Effector memory CD4-positive, alpha-beta T cell (primary cell): ENCODE data around the gene ZNF25.
"Not testable (repeated sequence)": the region's sequence is repeated elsewhere in the genome, so short reads cannot be mapped to it uniquely, and the experiment has no call there.

Experiments used
- DNase-seq, 3 donors: peaks; one replicate each; pipeline ENCODE4 v3.0.0-alpha.2; 2020
- H3K27ac ChIP-seq: 2 replicates; pipeline ENCODE4 v1.7.0; 2013; ENCODE audit warnings: mild to moderate bottlenecking, low read length, moderate library complexity; ENCODE audit not compliant: insufficient read depth, poor library complexity, severe bottlenecking
- H3K27me3 ChIP-seq: replicated peaks from 2 replicates; pipeline ENCODE4 v1.7.0; 2013; ENCODE audit warnings: mild to moderate bottlenecking, low read length; ENCODE audit not compliant: insufficient read depth, control insufficient read depth, poor library complexity, severe bottlenecking
- H3K36me3 ChIP-seq: 2 replicates; pipeline ENCODE4 v1.7.0; 2013; ENCODE audit warnings: mild to moderate bottlenecking, low read length, moderate library complexity; ENCODE audit not compliant: control insufficient read depth, insufficient read depth
- H3K4me1 ChIP-seq: 2 replicates; pipeline ENCODE4 v1.7.0; 2013; ENCODE audit warnings: low read length, mild to moderate bottlenecking; ENCODE audit not compliant: control insufficient read depth, insufficient read depth, poor library complexity, severe bottlenecking
- H3K4me3 ChIP-seq: 2 replicates; pipeline ENCODE4 v1.7.0; 2013; ENCODE audit warnings: low read length, low read depth, mild to moderate bottlenecking; ENCODE audit not compliant: insufficient read depth, poor library complexity, severe bottlenecking
- H3K9me3 ChIP-seq: 2 replicates; pipeline ENCODE4 v1.7.0; 2013; ENCODE audit warnings: mild to moderate bottlenecking, low read length, moderate library complexity; ENCODE audit not compliant: control insufficient read depth
- total RNA-seq, 3 donors: gene quantifications; one replicate each; lab custom pipeline; 2026; lab: John Stamatoyannopoulos, UW

The ZNF25 gene
- total RNA-seq, result 17.8 to 27.3 (median 23.2) reads per million in 3 donors

- Histone ChIP-seq H3K36me3 (no peaks in the 10 kb centered on the region), H3K4me3 (peak within 1 kb of the TSS; percentile 66), H3K27ac (peak within 1 kb of the TSS; percentile 87), H3K27me3 (no peaks in the 10 kb centered on the region), H3K9me3 (no peaks in the 10 kb centered on the region), H3K4me1 (no peaks in the 10 kb centered on the region)
- DNase-seq, result peak; percentile 96 to 97 (median 96)
Measured at GRCh38 chr10:37976091-37976879, at the start of gene ZNF25. Gene ZNF25 (minus strand): TSS chr10:37976647. CDS start chr10:37971722, 4,925 bp downstream.

DNA sequence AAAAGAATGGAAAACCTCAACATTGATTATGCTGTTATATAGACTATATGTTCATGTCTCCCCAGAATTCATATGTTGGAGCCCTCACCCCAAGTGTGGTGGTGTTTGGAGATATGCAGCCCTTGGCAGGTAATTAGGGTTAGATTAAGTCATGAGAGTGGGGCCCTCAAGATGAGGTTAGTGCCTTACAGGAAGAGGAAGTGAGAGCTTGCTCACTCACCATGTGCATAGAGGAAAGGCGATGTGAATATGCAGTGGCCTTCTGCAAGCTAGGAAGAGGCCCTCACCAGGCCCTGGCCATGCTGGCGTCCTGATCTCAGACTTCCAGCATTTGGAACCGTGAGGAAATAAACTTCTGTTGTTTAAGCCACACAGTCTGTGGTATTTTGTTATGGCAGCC, 48.8 kb upstream of the ZNF25 start:
- Histone ChIP-seq H3K27me3 (no peaks in the 10 kb centered on the region), H3K4me1 (no peaks in the 10 kb centered on the region), H3K27ac (no peak overlapping the region), H3K4me3 (no peak overlapping the region), H3K9me3 (no peaks in the 10 kb centered on the region), H3K36me3 (peaks cover 63% of the 10 kb centered on the region)
- DNase-seq, result no peak

DNA sequence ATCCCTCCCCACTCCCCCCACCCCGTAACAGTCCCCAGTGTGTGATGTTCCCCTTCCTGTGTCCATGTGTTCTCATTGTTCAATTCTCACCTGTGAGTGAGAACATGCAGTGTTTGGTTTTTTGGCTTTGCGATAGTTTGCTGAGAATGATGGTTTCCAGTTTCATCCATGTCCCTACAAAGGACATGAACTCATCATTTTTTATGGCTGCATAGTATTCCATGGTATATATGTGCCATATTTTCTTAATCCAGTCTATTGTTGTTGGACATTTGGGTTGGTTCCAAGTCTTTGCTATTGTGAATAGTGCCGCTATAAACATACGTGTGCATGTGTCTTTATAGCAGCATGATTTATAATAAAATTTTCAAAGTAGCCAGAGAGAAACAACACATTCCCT, 42.7 kb upstream of the ZNF25 start:
- not testable (repeated sequence) for H3K9me3 ChIP-seq, H3K27ac ChIP-seq, H3K27me3 ChIP-seq, H3K4me1 ChIP-seq, H3K4me3 ChIP-seq, DNase-seq
- H3K36me3 ChIP-seq, result peaks cover 73% of the 10 kb centered on the region

GRCh38 chr10:38016354-38016753, 39.9 kb upstream of the ZNF25 start:
- Histone ChIP-seq H3K4me1 (peaks cover 3% of the 10 kb centered on the region), H3K4me3 (no peak overlapping the region), H3K36me3 (peaks cover 58% of the 10 kb centered on the region), H3K9me3 (no peaks in the 10 kb centered on the region), H3K27ac (no peak overlapping the region), H3K27me3 (no peaks in the 10 kb centered on the region)
- no peak for DNase-seq

DNA sequence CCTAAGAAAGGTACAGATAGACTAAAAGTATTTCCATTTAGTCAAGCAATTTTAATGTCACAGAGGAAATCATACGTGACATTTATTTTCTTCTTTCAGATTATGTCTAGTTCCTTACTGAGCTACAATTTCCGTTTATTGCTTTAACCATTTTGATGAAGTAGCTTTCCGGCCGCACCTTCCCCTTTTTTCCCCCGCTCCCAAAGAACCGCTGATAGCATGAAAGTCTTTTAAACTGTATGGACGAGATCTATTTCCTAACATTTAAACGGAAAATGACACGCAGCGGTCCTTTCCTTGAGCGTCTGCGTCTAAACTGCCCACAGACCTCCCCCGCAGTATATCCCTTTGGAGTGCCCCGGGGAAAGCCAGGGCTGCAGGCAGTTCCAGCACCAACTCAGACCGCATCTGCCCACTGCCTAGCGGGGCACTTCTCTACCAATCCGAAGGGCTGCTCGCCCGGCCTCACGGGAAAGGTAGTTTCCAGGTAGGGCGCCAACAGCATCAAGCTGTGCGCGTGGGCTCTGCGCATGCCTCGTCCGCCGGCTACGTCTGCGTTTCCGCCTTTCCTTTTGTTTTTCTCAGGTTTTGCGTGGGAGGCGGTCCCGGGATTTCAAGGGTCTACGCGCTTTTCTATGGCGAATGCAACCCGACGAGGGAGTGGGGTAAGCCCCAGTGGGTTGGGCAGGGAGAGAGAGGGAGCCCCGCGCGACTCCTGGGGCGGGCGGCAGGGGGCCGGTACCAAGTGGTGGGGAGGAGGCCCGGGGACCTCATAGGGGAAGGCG, 33.9 kb upstream of the ZNF25 start, which contains the start of gene ZNF33A:
Gene ZNF33A (plus strand): TSS at position 557 of the 785 bp plus-strand sequence. CDS start 1,667 bp downstream, outside the sequence.
- H3K4me3 ChIP-seq, result peak within 1 kb of the TSS; percentile 61
- DNase-seq, result peak; percentile 87 to 92 (median 88)
- peaks cover 3% of the 10 kb centered on the region for H3K4me1 ChIP-seq
- H3K9me3 ChIP-seq, result no peaks in the 10 kb centered on the region
- no peaks in the 10 kb centered on the region for H3K27me3 ChIP-seq
- H3K27ac ChIP-seq, result peak within 1 kb of the TSS; percentile 97
- peaks cover 9% of the 10 kb centered on the region for H3K36me3 ChIP-seq

GRCh38 chr10:38007991-38008390, 31.5 kb upstream of the ZNF25 start:
- Histone ChIP-seq H3K36me3 (no peaks in the 10 kb centered on the region), H3K4me1 (no peaks in the 10 kb centered on the region), H3K27me3 (no peaks in the 10 kb centered on the region), H3K4me3 (no peak overlapping the region), H3K27ac (no peak overlapping the region), H3K9me3 (no peaks in the 10 kb centered on the region)
- DNase-seq, result no peak

GRCh38 chr10:38007551-38007950, 31.1 kb upstream of the ZNF25 start:
- no peak overlapping the region for H3K4me3 ChIP-seq
- no peak for DNase-seq
- H3K9me3 ChIP-seq, result no peaks in the 10 kb centered on the region
- no peaks in the 10 kb centered on the region for H3K4me1 ChIP-seq
- no peaks in the 10 kb centered on the region for H3K36me3 ChIP-seq
- no peaks in the 10 kb centered on the region for H3K27me3 ChIP-seq
- no peak overlapping the region for H3K27ac ChIP-seq

- Histone ChIP-seq H3K9me3 (no peaks in the 10 kb centered on the region), H3K27ac (no peak overlapping the region), H3K27me3 (no peaks in the 10 kb centered on the region), H3K4me3 (no peak overlapping the region), H3K4me1 (no peaks in the 10 kb centered on the region), H3K36me3 (no peaks in the 10 kb centered on the region)
- no peak for DNase-seq
Measured at GRCh38 chr10:38003588-38003987, 27.1 kb upstream of the ZNF25 start.

DNA sequence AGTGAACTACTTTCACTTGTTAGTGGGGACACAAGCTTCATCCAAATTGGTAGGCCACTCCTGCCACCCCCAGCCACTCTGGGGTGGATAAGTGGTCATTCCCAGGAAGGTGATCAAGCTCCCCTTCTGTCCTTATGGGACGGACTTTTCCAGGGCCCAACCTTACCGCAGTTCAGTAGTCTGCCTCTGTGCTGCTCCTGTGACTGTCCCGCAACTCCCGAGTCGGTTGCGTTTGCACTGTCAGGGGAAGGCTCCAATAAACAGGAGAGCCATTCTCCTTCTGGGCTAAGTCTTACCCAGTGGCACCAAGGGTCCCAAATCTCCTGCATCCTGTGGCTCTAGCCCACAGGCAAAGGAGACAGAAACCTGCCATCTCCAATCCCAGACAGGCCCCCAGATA, 26.6 kb upstream of the ZNF25 start:
- H3K9me3 ChIP-seq, result no peaks in the 10 kb centered on the region
- H3K4me1 ChIP-seq, result no peaks in the 10 kb centered on the region
- no peak for DNase-seq
- H3K4me3 ChIP-seq, result no peak overlapping the region
- no peaks in the 10 kb centered on the region for H3K27me3 ChIP-seq
- no peak overlapping the region for H3K27ac ChIP-seq
- H3K36me3 ChIP-seq, result no peaks in the 10 kb centered on the region

- not testable (repeated sequence) for H3K4me3 ChIP-seq, H3K27ac ChIP-seq, H3K36me3 ChIP-seq, H3K27me3 ChIP-seq, DNase-seq, H3K4me1 ChIP-seq, H3K9me3 ChIP-seq
Measured at GRCh38 chr10:38000474-38000873, 24.0 kb upstream of the ZNF25 start.
